ENCODE measurements around the gene MAT2B.

GRCh38 chr5:163473635-163474243 lies 31.7 kb upstream of the MAT2B start:
- TF ChIP-seq TRIM28 (IDR thresholded peaks at IDR 0.05) (no peak), PHTF2 (CRISPR knock-in tag; IDR thresholded peaks at IDR 0.05) (no peak), TCF7L2 (IDR thresholded peaks at IDR 0.05; ENCODE audit: low read depth, low read length) (no peak), POLR2AphosphoS2 (IDR thresholded peaks at IDR 0.05; ENCODE audit: low read length) (no peak), EZH2 (IDR thresholded peaks at IDR 0.05; ENCODE audit: borderline replicate concordance, low read depth, low read length) (no peak), POLR2A (conservative IDR thresholded peaks at IDR 0.05) (no peak), CTBP1 (IDR thresholded peaks at IDR 0.05; ENCODE audit: borderline replicate concordance) (no peak), POLR3A (IDR thresholded peaks at IDR 0.05; ENCODE audit: borderline replicate concordance, extremely low read depth, insufficient read depth, insufficient read length) (no peak), RBM17 (IDR thresholded peaks at IDR 0.05; ENCODE audit: borderline replicate concordance, low read depth, low read length) (no peak), BACH1 (tag; IDR thresholded peaks at IDR 0.05) (no peak), GABPA (tag; conservative IDR thresholded peaks at IDR 0.05; ENCODE audit: low read depth) (no peak), FOXJ3 (CRISPR knock-in tag; IDR thresholded peaks at IDR 0.05) (no peak), ETV6 (IDR thresholded peaks at IDR 0.05; ENCODE audit: borderline replicate concordance in 1 of 2, low read depth in 2 of 2, low read length in 1 of 2) (no peak), ETV6 (CRISPR knock-in tag; IDR thresholded peaks at IDR 0.05; ENCODE audit: borderline replicate concordance) (no peak)
- TF ChIP-seq, protein P1, sequence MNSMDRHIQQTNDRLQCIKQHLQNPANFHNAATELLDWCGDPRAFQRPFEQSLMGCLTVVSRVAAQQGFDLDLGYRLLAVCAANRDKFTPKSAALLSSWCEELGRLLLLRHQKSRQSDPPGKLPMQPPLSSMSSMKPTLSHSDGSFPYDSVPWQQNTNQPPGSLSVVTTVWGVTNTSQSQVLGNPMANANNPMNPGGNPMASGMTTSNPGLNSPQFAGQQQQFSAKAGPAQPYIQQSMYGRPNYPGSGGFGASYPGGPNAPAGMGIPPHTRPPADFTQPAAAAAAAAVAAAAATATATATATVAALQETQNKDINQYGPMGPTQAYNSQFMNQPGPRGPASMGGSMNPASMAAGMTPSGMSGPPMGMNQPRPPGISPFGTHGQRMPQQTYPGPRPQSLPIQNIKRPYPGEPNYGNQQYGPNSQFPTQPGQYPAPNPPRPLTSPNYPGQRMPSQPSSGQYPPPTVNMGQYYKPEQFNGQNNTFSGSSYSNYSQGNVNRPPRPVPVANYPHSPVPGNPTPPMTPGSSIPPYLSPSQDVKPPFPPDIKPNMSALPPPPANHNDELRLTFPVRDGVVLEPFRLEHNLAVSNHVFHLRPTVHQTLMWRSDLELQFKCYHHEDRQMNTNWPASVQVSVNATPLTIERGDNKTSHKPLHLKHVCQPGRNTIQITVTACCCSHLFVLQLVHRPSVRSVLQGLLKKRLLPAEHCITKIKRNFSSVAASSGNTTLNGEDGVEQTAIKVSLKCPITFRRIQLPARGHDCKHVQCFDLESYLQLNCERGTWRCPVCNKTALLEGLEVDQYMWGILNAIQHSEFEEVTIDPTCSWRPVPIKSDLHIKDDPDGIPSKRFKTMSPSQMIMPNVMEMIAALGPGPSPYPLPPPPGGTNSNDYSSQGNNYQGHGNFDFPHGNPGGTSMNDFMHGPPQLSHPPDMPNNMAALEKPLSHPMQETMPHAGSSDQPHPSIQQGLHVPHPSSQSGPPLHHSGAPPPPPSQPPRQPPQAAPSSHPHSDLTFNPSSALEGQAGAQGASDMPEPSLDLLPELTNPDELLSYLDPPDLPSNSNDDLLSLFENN (IDR thresholded peaks at IDR 0.05; ENCODE audit: low read depth in 2 of 2, low read length in 2 of 2) = no peak

All from K562 (cell line).